PC-9 (cell line): Measurements from ENCODE around the gene OR4D9.

ENCODE experiments used
- CTCF ChIP-seq: fragments of 200-600 bp; sonication (generic); conservative IDR thresholded peaks from 2 replicates; pipeline ENCODE4 v1.6.1; 2017; ENCODE audit warnings: mixed run types, antibody characterized with exemption, mild to moderate bottlenecking, moderate library complexity
- EZH2 ChIP-seq: fragments of 200-600 bp; sonication (generic); IDR thresholded peaks from 2 replicates; pipeline ENCODE4 v1.8.0; 2017; ENCODE audit warnings: antibody characterized with exemption, low read depth

GRCh38 chr11:59559886-59560285, 48.5 kb downstream of the OR4D9 start:
- TF ChIP-seq CTCF (no peak), EZH2 (no peak)
